ENCODE data around the gene CHMP4A. TPM values are rescaled to one million over a fixed set of nuclear protein-coding genes. Genes with fewer than 3 reads are reported as not detected.

The CHMP4A gene
- total RNA-seq, 1 experiment from 2014 or later, result 32.7 TPM

GRCh38 chr14:24165785-24166184 lies 47.5 kb downstream of the CHMP4A start:
- ATAC-seq (no peak), DNase-seq (ENCODE audit: low spot score) (no peak)
- Mint-ChIP-seq H3K27me3 (ENCODE audit: low read depth) (no peaks in the 10 kb centered on the region; the same call in 1 of the 2 replicates), H3K4me1 (peaks cover 11% of the 10 kb centered on the region), H3K4me3 (no peak overlapping the region), H3K9me3 (no peaks in the 10 kb centered on the region), H3K27ac (no peak overlapping the region), H3K36me3 (peaks cover 7% of the 10 kb centered on the region)
- POLR2A ChIA-PET, result no interaction called here
- TF ChIP-seq ETV6 (CRISPR knock-in tag; IDR thresholded peaks at IDR 0.05) (no peak), GTF2I (CRISPR knock-in tag; conservative IDR thresholded peaks at IDR 0.05) (no peak), FOXJ3 (CRISPR knock-in tag; IDR thresholded peaks at IDR 0.05; ENCODE audit: borderline replicate concordance) (no peak), ZBTB43 (CRISPR knock-in tag; IDR thresholded peaks at IDR 0.05) (no peak), ZNF425 (CRISPR knock-in tag; conservative IDR thresholded peaks at IDR 0.05) (no peak), CREM (CRISPR knock-in tag; IDR thresholded peaks at IDR 0.05) (no peak), GABPB1 (CRISPR knock-in tag; IDR thresholded peaks at IDR 0.05) (no peak), STAT6 (CRISPR knock-in tag; conservative IDR thresholded peaks at IDR 0.05; ENCODE audit: low read depth) (no peak), FOXP4 (CRISPR knock-in tag; IDR thresholded peaks at IDR 0.05) (no peak), ZBTB21 (CRISPR knock-in tag; IDR thresholded peaks at IDR 0.05; ENCODE audit: borderline replicate concordance) (no peak), ZNF138 (CRISPR knock-in tag; conservative IDR thresholded peaks at IDR 0.05) (no peak), ZNF532 (CRISPR knock-in tag; IDR thresholded peaks at IDR 0.05; ENCODE audit: borderline replicate concordance) (no peak)
- CTCF ChIA-PET, result no interaction called here

GRCh38 chr14:24164518-24164991 lies 48.7 kb downstream of the CHMP4A start:
- no peaks in the 10 kb centered on the region for H3K27me3 Mint-ChIP-seq (ENCODE audit: low read depth)
- H3K36me3 Mint-ChIP-seq, result peaks cover 13% of the 10 kb centered on the region
- no peak overlapping the region for H3K27ac Mint-ChIP-seq
- ChIA-PET POLR2A (no interaction called here), CTCF (interaction anchor here (0.8 to 1.2 kb wide), 2 partner anchors 56 to 106 kb away, joined by 3 read pairs; no protein-coding TSS in a partner anchor)
- H3K4me1 Mint-ChIP-seq, result peaks cover 13% of the 10 kb centered on the region
- no peak for DNase-seq (ENCODE audit: low spot score)
- no peak for ATAC-seq
- H3K4me3 Mint-ChIP-seq, result no peak overlapping the region
- no peaks in the 10 kb centered on the region for H3K9me3 Mint-ChIP-seq
- TF ChIP-seq ZNF532 (CRISPR knock-in tag; IDR thresholded peaks at IDR 0.05; ENCODE audit: borderline replicate concordance) (no peak), ZNF281 (CRISPR knock-in tag; IDR thresholded peaks at IDR 0.05) (no peak), ZNF232 (CRISPR knock-in tag; IDR thresholded peaks at IDR 0.05) (no peak)
